Measurements from ENCODE around the gene TMEM150C. TPM values are rescaled to one million over a fixed set of nuclear protein-coding genes. Genes with fewer than 3 reads are reported as not detected.

Gene TMEM150C
- total RNA-seq, 1 experiment from 2014 or later, result 2.7 TPM

GRCh38 chr4:82524570-82525152, 37.1 kb downstream of the TMEM150C start:
- Mint-ChIP-seq H3K27me3 (ENCODE audit: low read depth) (no peaks in the 10 kb centered on the region), H3K4me3 (no peak overlapping the region), H3K27ac (peak overlapping the region in 2 of 3 experiments; percentile 66 to 92; a peak in 4 of 7 replicates), H3K9me3 (no peaks in the 10 kb centered on the region), H3K4me1 (peaks cover 21 to 25% of the 10 kb centered on the region in 2 experiments), H3K36me3 (ENCODE audit: insufficient read depth in 1 of 3, low read depth in 3 of 3) (no peaks in the 10 kb centered on the region)
- Histone ChIP-seq H3K56ac (ENCODE audit: insufficient read length, low read depth, low read length) (no peak overlapping the region), H2BK120ac (ENCODE audit: low read depth, low read length, poor library complexity, severe bottlenecking) (no peak overlapping the region), H3K14ac (ENCODE audit: insufficient read depth, low read length) (no peak overlapping the region), H3K23me2 (ENCODE audit: insufficient read length, low read depth, low read length, poor library complexity, severe bottlenecking) (no peaks in the 10 kb centered on the region), H2AK5ac (ENCODE audit: insufficient read length, low read length) (no peak overlapping the region), H3T11ph (ENCODE audit: low read length) (no peak overlapping the region), H4K8ac (replicated peaks; ENCODE audit: insufficient read length, low read depth, low read length) (no peak overlapping the region), H3K9ac (ENCODE audit: extremely low read depth, insufficient read length, low read length) (no peak overlapping the region), H3K18ac (ENCODE audit: insufficient read length, low read depth, low read length) (no peak overlapping the region), H2AFZ (ENCODE audit: low read length) (peak overlapping the region; percentile 15), H2BK12ac (ENCODE audit: insufficient read length, low read depth, low read length) (no peak overlapping the region), H3K4me2 (ENCODE audit: insufficient read depth, insufficient read length, low read length) (peak overlapping the region; percentile 23), H4K20me1 (ENCODE audit: control insufficient read depth, insufficient read depth, insufficient read length) (no peaks in the 10 kb centered on the region), H3K27me3 (ENCODE audit: insufficient read depth, low read length) (no peaks in the 10 kb centered on the region), H2BK5ac (ENCODE audit: insufficient read length, low read length) (no peak overlapping the region), H3K79me1 (ENCODE audit: insufficient read depth, low read depth, low read length, poor library complexity, severe bottlenecking) (no peaks in the 10 kb centered on the region), H3K9me3 (ENCODE audit: control insufficient read depth, low read depth, low read length) (no peaks in the 10 kb centered on the region), H3K4ac (ENCODE audit: low read depth, low read length) (no peak overlapping the region), H2BK20ac (ENCODE audit: low read depth, low read length, poor library complexity, severe bottlenecking) (no peak overlapping the region), H3K79me2 (ENCODE audit: insufficient read depth, low read length) (no peaks in the 10 kb centered on the region), H3K27ac (ENCODE audit: insufficient read length, low read depth, low read length) (peak overlapping the region; percentile 6), H4K5ac (ENCODE audit: insufficient read length, low read depth, low read length) (no peak overlapping the region), H3K4me1 (ENCODE audit: insufficient read depth, low read length) (peaks cover 6% of the 10 kb centered on the region; the same call in 1 of the 2 replicates), H3K23ac (ENCODE audit: insufficient read length, low read depth, low read length) (no peak overlapping the region), H4K91ac (ENCODE audit: insufficient read length, low read depth, low read length) (no peak overlapping the region), H2BK15ac (ENCODE audit: low read depth, low read length) (no peak overlapping the region)
- no CpG with 5 or more reads among the region's 6 CpGs for WGBS (ENCODE audit: extremely low coverage, insufficient read length, low lambda C conversion rate)
- no peak for TF ChIP-seq CTCF (conservative IDR thresholded peaks at IDR 0.05)
- no peak for DNase-seq
